SK-N-SH treated with all-trans-retinoic acid at 6 μM for 48 hours (cell line): Measurements from ENCODE around the gene APOL4.

ENCODE experiments used
- ATAC-seq: fragments of 200-7000 bp; cut with Tn5 transposase; 3 replicates; pipeline ENCODE4 v1.9.1; 2020; ENCODE audit warnings: mild to moderate bottlenecking, moderate library complexity
- ARNTL ChIP-seq: fragments of 450-650 bp; formaldehyde crosslinking; IDR thresholded peaks from 2 replicates; pipeline ENCODE4 v1.5.0; 2020; ENCODE audit warnings: low read depth, mild to moderate bottlenecking, moderate library complexity, borderline replicate concordance
- BACH2 ChIP-seq: fragments of 250-450 bp; sonication (Bioruptor Pico); IDR thresholded peaks from 2 replicates; pipeline ENCODE4 v1.9.0; 2021; ENCODE audit warnings: mild to moderate bottlenecking, borderline replicate concordance
- CSDC2 ChIP-seq: fragments of 250-450 bp; sonication (Bioruptor Pico); IDR thresholded peaks from 2 replicates; pipeline ENCODE4 v1.5.0; 2020; ENCODE audit warnings: mild to moderate bottlenecking, moderate library complexity
- ESRRG ChIP-seq: fragments of 250-450 bp; sonication (Bioruptor Pico); IDR thresholded peaks from 2 replicates; pipeline ENCODE4 v1.6.1; 2021; ENCODE audit warnings: mild to moderate bottlenecking
- GLIS3 ChIP-seq: fragments of 250-450 bp; sonication (Bioruptor Pico); IDR thresholded peaks from 2 replicates; pipeline ENCODE4 v1.5.0; 2020; ENCODE audit warnings: mild to moderate bottlenecking, moderate library complexity
- ISL1 ChIP-seq: fragments of 250-450 bp; sonication (Bioruptor Pico); IDR thresholded peaks from 2 replicates; pipeline ENCODE4 v2.1.2; 2022; ENCODE audit warnings: mild to moderate bottlenecking, moderate library complexity
- OSR1 ChIP-seq: fragments of 250-450 bp; sonication (Bioruptor Pico); IDR thresholded peaks from 2 replicates; pipeline ENCODE4 v1.8.0; 2022; ENCODE audit warnings: moderate library complexity, mild to moderate bottlenecking, inconsistent platforms
- PPARA ChIP-seq: fragments of 250-450 bp; sonication (Bioruptor Pico); IDR thresholded peaks from 2 replicates; pipeline ENCODE4 v1.5.0; 2020; ENCODE audit warnings: mild to moderate bottlenecking, borderline replicate concordance
- RARB ChIP-seq: fragments of 250-450 bp; sonication (Bioruptor Pico); IDR thresholded peaks from 2 replicates; pipeline ENCODE4 v1.8.0; 2021; ENCODE audit warnings: mild to moderate bottlenecking, moderate library complexity
- SNAI2 ChIP-seq: fragments of 250-450 bp; sonication (Bioruptor Pico); IDR thresholded peaks from 2 replicates; pipeline ENCODE4 v1.5.0; 2020; ENCODE audit warnings: mild to moderate bottlenecking, moderate library complexity
- TCF4 ChIP-seq: fragments of 250-450 bp; sonication (Bioruptor Pico); IDR thresholded peaks from 2 replicates; pipeline ENCODE4 v1.8.0; 2021; ENCODE audit warnings: mild to moderate bottlenecking, moderate library complexity, borderline replicate concordance
- TOX ChIP-seq: fragments of 250-450 bp; sonication (Bioruptor Pico); IDR thresholded peaks from 2 replicates; pipeline ENCODE4 v1.8.0; 2021; ENCODE audit warnings: mild to moderate bottlenecking, moderate library complexity, borderline replicate concordance
- ZC3H10 ChIP-seq: fragments of 250-450 bp; sonication (Bioruptor Pico); IDR thresholded peaks from 2 replicates; pipeline ENCODE4 v1.5.1; 2021; ENCODE audit warnings: mild to moderate bottlenecking, moderate library complexity
- ZFP3 ChIP-seq: fragments of 250-450 bp; sonication (Bioruptor Pico); IDR thresholded peaks from 2 replicates; pipeline ENCODE4 v1.5.0; 2020; ENCODE audit warnings: mild to moderate bottlenecking, moderate library complexity
- ZFP30 ChIP-seq: fragments of 450-650 bp; formaldehyde crosslinking; IDR thresholded peaks from 2 replicates; pipeline ENCODE4 v1.5.0; 2022; ENCODE audit warnings: mild to moderate bottlenecking, moderate library complexity
- ZNF565 ChIP-seq: fragments of 450-650 bp; formaldehyde crosslinking; conservative IDR thresholded peaks from 2 replicates; pipeline ENCODE4 v1.5.0; 2020; ENCODE audit warnings: low read depth, mild to moderate bottlenecking, moderate library complexity
- ZNF70 ChIP-seq: fragments of 450-650 bp; formaldehyde crosslinking; IDR thresholded peaks from 2 replicates; pipeline ENCODE4 v1.5.0; 2020; ENCODE audit warnings: mild to moderate bottlenecking, moderate library complexity
- TF ChIP-seq, protein P1 (sequence below): fragments of 250-450 bp; sonication (Bioruptor Pico); IDR thresholded peaks from 2 replicates; pipeline ENCODE4 v1.5.1; 2020; ENCODE audit warnings: low read depth, mild to moderate bottlenecking, moderate library complexity
- TF ChIP-seq, protein P2 (sequence below): fragments of 250-450 bp; sonication (Bioruptor Pico); IDR thresholded peaks from 2 replicates; pipeline ENCODE4 v1.5.1; 2021; ENCODE audit warnings: mild to moderate bottlenecking, moderate library complexity
- TF ChIP-seq, protein P3 (sequence below): fragments of 250-450 bp; sonication (Bioruptor Pico); IDR thresholded peaks from 2 replicates; pipeline ENCODE4 v1.8.0; 2020; ENCODE audit warnings: mild to moderate bottlenecking, moderate library complexity, borderline replicate concordance
- TF ChIP-seq, protein P4 (sequence below): fragments of 250-450 bp; sonication (Bioruptor Pico); IDR thresholded peaks from 2 replicates; pipeline ENCODE4 v1.5.0; 2020; ENCODE audit warnings: mild to moderate bottlenecking, moderate library complexity

APOL4 gene

DNA sequence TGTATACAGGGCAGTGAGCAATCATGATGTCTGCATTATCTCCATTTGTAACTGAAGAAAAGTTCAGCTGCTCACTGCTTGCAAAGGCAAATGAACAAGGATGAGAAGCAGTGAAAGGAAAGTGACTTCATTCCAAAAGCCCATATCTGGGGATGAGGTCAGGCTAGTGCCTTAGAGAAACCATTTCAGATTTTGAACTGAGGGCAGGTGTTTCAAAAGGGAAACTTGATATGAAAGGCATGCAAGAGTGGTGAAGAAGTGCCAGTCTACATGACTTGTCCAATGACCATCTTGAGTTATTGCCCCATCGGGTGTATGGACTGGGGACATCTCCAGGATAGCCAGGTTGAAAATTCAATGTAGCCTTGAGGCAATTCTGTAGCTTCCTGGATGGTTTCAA, 7.3 kb upstream of the APOL4 start:
- no peak for ATAC-seq
- no peak for TF ChIP-seq GLIS3 (CRISPR knock-in tag)
- TF ChIP-seq OSR1, result no peak
- TF ChIP-seq CSDC2 (CRISPR knock-in tag), result no peak
- TF ChIP-seq ESRRG (CRISPR knock-in tag), result no peak
- TF ChIP-seq, all 23 proteins: peak for 0

DNA sequence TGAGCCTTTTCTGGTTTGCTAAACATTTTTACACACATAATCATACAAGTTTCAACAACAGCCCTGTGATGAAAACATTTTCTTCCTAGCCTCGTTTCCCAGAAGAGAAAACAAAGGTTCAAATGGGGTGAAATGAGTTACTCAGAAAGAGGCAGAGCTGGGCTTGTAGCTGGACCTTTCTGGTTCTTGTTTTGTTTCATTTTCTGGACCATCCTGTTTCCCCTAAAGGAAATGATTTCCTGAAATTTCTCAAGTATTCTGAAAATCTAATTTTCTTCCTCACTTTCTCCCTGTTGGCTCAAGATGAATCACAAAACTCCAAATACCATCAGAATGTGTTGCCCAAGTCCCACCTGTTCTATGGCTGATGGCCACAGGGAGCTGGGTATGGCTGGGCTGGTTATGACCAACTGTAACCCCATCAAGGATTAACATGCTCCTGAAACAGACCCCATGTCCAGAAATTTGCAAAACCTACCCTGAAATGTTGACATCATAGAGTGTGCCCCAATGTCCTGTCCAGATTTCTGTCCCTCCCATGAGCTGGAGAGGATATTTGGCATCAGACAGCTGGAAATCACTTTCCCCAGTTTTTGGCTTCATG, 6.7 kb upstream of the APOL4 start:
- no peak for ATAC-seq
- TF ChIP-seq ESRRG (CRISPR knock-in tag) (no peak), OSR1 (no peak), ZNF70 (CRISPR knock-in tag) (no peak), ZFP3 (CRISPR knock-in tag) (no peak), TOX (CRISPR knock-in tag) (no peak), RARB (CRISPR knock-in tag) (no peak), ZC3H10 (no peak), GLIS3 (CRISPR knock-in tag) (no peak), ARNTL (CRISPR knock-in tag) (no peak), ZFP30 (CRISPR knock-in tag) (no peak), BACH2 (CRISPR knock-in tag) (no peak), TCF4 (CRISPR knock-in tag) (no peak), CSDC2 (CRISPR knock-in tag) (no peak)
- TF ChIP-seq, protein P1, sequence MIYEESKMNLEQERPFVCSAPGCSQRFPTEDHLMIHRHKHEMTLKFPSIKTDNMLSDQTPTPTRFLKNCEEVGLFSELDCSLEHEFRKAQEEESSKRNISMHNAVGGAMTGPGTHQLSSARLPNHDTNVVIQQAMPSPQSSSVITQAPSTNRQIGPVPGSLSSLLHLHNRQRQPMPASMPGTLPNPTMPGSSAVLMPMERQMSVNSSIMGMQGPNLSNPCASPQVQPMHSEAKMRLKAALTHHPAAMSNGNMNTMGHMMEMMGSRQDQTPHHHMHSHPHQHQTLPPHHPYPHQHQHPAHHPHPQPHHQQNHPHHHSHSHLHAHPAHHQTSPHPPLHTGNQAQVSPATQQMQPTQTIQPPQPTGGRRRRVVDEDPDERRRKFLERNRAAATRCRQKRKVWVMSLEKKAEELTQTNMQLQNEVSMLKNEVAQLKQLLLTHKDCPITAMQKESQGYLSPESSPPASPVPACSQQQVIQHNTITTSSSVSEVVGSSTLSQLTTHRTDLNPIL (CRISPR knock-in tag), result no peak
- TF ChIP-seq, protein P2, sequence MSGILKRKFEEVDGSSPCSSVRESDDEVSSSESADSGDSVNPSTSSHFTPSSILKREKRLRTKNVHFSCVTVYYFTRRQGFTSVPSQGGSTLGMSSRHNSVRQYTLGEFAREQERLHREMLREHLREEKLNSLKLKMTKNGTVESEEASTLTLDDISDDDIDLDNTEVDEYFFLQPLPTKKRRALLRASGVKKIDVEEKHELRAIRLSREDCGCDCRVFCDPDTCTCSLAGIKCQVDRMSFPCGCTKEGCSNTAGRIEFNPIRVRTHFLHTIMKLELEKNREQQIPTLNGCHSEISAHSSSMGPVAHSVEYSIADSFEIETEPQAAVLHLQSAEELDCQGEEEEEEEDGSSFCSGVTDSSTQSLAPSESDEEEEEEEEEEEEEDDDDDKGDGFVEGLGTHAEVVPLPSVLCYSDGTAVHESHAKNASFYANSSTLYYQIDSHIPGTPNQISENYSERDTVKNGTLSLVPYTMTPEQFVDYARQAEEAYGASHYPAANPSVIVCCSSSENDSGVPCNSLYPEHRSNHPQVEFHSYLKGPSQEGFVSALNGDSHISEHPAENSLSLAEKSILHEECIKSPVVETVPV (CRISPR knock-in tag), result no peak
- TF ChIP-seq, protein P3, sequence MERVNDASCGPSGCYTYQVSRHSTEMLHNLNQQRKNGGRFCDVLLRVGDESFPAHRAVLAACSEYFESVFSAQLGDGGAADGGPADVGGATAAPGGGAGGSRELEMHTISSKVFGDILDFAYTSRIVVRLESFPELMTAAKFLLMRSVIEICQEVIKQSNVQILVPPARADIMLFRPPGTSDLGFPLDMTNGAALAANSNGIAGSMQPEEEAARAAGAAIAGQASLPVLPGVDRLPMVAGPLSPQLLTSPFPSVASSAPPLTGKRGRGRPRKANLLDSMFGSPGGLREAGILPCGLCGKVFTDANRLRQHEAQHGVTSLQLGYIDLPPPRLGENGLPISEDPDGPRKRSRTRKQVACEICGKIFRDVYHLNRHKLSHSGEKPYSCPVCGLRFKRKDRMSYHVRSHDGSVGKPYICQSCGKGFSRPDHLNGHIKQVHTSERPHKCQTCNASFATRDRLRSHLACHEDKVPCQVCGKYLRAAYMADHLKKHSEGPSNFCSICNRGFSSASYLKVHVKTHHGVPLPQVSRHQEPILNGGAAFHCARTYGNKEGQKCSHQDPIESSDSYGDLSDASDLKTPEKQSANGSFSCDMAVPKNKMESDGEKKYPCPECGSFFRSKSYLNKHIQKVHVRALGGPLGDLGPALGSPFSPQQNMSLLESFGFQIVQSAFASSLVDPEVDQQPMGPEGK (CRISPR knock-in tag), result no peak
- TF ChIP-seq, protein P4, sequence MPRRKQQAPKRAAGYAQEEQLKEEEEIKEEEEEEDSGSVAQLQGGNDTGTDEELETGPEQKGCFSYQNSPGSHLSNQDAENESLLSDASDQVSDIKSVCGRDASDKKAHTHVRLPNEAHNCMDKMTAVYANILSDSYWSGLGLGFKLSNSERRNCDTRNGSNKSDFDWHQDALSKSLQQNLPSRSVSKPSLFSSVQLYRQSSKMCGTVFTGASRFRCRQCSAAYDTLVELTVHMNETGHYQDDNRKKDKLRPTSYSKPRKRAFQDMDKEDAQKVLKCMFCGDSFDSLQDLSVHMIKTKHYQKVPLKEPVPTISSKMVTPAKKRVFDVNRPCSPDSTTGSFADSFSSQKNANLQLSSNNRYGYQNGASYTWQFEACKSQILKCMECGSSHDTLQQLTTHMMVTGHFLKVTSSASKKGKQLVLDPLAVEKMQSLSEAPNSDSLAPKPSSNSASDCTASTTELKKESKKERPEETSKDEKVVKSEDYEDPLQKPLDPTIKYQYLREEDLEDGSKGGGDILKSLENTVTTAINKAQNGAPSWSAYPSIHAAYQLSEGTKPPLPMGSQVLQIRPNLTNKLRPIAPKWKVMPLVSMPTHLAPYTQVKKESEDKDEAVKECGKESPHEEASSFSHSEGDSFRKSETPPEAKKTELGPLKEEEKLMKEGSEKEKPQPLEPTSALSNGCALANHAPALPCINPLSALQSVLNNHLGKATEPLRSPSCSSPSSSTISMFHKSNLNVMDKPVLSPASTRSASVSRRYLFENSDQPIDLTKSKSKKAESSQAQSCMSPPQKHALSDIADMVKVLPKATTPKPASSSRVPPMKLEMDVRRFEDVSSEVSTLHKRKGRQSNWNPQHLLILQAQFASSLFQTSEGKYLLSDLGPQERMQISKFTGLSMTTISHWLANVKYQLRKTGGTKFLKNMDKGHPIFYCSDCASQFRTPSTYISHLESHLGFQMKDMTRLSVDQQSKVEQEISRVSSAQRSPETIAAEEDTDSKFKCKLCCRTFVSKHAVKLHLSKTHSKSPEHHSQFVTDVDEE, result no peak

DNA sequence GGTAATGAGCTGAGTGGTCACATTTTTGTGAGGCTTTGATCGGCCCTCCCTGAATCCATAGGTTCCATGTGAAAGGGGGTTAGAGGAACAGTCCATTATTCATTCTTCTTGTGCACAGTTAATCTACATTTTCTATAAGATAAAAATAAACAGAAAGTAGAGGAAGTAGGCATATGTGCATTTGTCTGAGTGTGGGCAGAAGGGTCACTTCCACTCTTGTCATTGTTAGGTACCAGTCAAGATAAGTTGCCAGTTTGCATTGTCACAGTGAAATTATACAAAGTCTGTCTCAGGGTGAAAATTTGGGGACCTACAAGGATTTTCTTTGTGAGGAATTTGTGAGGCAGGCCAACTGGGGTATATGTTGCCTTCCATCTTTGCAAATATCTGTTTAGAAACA, 4.6 kb upstream of the APOL4 start:
- ATAC-seq, result no peak
- TF ChIP-seq PPARA (no peak), RARB (CRISPR knock-in tag) (no peak), ZFP30 (CRISPR knock-in tag) (no peak), ISL1 (CRISPR knock-in tag) (no peak), TOX (CRISPR knock-in tag) (no peak), CSDC2 (CRISPR knock-in tag) (no peak), ZC3H10 (no peak), ZNF70 (CRISPR knock-in tag) (no peak), TCF4 (CRISPR knock-in tag) (no peak), SNAI2 (CRISPR knock-in tag) (no peak), BACH2 (CRISPR knock-in tag) (no peak), ESRRG (CRISPR knock-in tag) (no peak), GLIS3 (CRISPR knock-in tag) (no peak), ZNF565 (CRISPR knock-in tag) (no peak)
- TF ChIP-seq, protein P4, result no peak
- TF ChIP-seq, protein P1 (CRISPR knock-in tag), result no peak
- TF ChIP-seq, protein P2 (CRISPR knock-in tag), result no peak
